ENCODE data around the gene TFPI.

The TFPI gene

DNA sequence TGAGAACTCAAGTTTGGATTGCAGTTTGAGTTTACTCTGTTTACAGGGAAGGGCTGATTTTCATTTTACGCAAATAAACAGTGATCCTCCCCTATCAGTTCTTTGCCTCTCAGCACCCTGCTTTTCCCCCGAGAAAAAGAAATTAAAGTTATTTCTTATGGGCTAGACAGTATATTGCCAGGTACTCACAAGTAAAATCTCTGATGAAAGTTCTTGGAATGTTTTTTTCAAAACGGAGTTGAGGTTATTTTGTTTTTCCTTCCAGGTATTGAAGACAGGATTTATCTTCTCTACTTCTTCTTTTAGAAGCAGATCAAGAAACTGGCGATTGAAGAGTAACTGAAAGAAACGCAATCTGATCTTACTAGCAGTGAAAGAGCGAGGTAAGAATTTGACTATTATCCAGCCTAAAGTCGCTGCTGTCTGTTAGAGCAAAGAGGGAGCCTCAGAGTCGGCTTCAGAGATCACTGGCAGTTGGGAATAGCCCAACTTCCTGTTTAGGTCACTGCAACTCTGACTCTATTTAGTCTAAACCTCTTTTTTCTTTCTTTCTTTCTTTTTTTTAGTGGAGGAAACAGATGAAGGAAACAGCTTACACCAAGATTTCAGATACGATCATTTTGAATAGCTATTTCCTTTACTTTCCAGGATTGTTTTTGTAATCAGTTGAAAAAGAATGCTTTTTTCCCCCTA, at the start of gene TFPI:
Gene TFPI (minus strand): TSS at position 425 of the 693 bp plus-strand sequence. CDS start 50,667 bp downstream, outside the sequence.
- Histone ChIP-seq H3K27me3 (ENCODE audit: insufficient read depth, low read depth) (no peaks in the 10 kb centered on the region), H3K9ac (no peak within 1 kb of the TSS)

GRCh38 chr2:187594801-187595200, 40.6 kb upstream of the TFPI start:
- H3K9ac ChIP-seq: no peak overlapping the region
- H2AFZ ChIP-seq (ENCODE audit: low read depth): no peak overlapping the region
- no peak for TF ChIP-seq CTCF (conservative IDR thresholded peaks at IDR 0.05; ENCODE audit: low read depth, low read length)
- H3K4me3 ChIP-seq (IDR thresholded peaks at IDR 0.05; ENCODE audit: insufficient read depth, low read depth, low read length): no peak overlapping the region
- H3K4me1 ChIP-seq (ENCODE audit: low read depth, poor library complexity, severe bottlenecking): no peaks in the 10 kb centered on the region
- no peaks in the 10 kb centered on the region for H3K27me3 ChIP-seq (ENCODE audit: insufficient read depth, low read depth)
- no peak overlapping the region for H3K4me2 ChIP-seq
- no peaks in the 10 kb centered on the region for H3K36me3 ChIP-seq (ENCODE audit: insufficient read depth)
- H3K27ac ChIP-seq: no peak overlapping the region
- no peaks in the 10 kb centered on the region for H4K20me1 ChIP-seq (ENCODE audit: insufficient read depth)
- no peaks in the 10 kb centered on the region for H3K79me2 ChIP-seq (ENCODE audit: insufficient read depth, low read depth)

More for the DNA sequence above, at the start of gene TFPI:
- Histone ChIP-seq H3K27ac (no peak within 1 kb of the TSS), H2AFZ (ENCODE audit: low read depth) (no peak within 1 kb of the TSS), H4K20me1 (ENCODE audit: insufficient read depth) (no peaks in the 10 kb centered on the region), H3K4me3 (IDR thresholded peaks at IDR 0.05; ENCODE audit: insufficient read depth, low read depth, low read length) (no peak within 1 kb of the TSS), H3K4me1 (ENCODE audit: low read depth, poor library complexity, severe bottlenecking) (no peaks in the 10 kb centered on the region), H3K4me2 (no peak within 1 kb of the TSS), H3K79me2 (ENCODE audit: insufficient read depth, low read depth) (no peaks in the 10 kb centered on the region), H3K36me3 (ENCODE audit: insufficient read depth) (no peaks in the 10 kb centered on the region)
- no peak for TF ChIP-seq CTCF (conservative IDR thresholded peaks at IDR 0.05; ENCODE audit: low read depth, low read length)

- TF ChIP-seq CTCF (conservative IDR thresholded peaks at IDR 0.05; ENCODE audit: low read depth, low read length): no peak
Observed at GRCh38 chr2:187593697-187594096, 39.5 kb upstream of the TFPI start.

GRCh38 chr2:187593098-187593497, 38.9 kb upstream of the TFPI start:
- H3K4me2 ChIP-seq: no peak overlapping the region
- no peaks in the 10 kb centered on the region for H3K4me1 ChIP-seq (ENCODE audit: low read depth, poor library complexity, severe bottlenecking)
- no peak for TF ChIP-seq CTCF (conservative IDR thresholded peaks at IDR 0.05; ENCODE audit: low read depth, low read length)
- no peaks in the 10 kb centered on the region for H3K36me3 ChIP-seq (ENCODE audit: insufficient read depth)
- H3K27me3 ChIP-seq (ENCODE audit: insufficient read depth, low read depth): no peaks in the 10 kb centered on the region
- no peak overlapping the region for H3K9ac ChIP-seq
- no peaks in the 10 kb centered on the region for H4K20me1 ChIP-seq (ENCODE audit: insufficient read depth)
- H3K27ac ChIP-seq: no peak overlapping the region
- H3K79me2 ChIP-seq (ENCODE audit: insufficient read depth, low read depth): no peaks in the 10 kb centered on the region
- H2AFZ ChIP-seq (ENCODE audit: low read depth): no peak overlapping the region
- no peak overlapping the region for H3K4me3 ChIP-seq (IDR thresholded peaks at IDR 0.05; ENCODE audit: insufficient read depth, low read depth, low read length)

More at GRCh38 chr2:187593697-187594096, 39.5 kb upstream of the TFPI start:
- Histone ChIP-seq H3K79me2 (ENCODE audit: insufficient read depth, low read depth) (no peaks in the 10 kb centered on the region), H4K20me1 (ENCODE audit: insufficient read depth) (no peaks in the 10 kb centered on the region), H3K36me3 (ENCODE audit: insufficient read depth) (no peaks in the 10 kb centered on the region), H3K9ac (no peak overlapping the region), H3K4me2 (no peak overlapping the region), H3K4me3 (IDR thresholded peaks at IDR 0.05; ENCODE audit: insufficient read depth, low read depth, low read length) (no peak overlapping the region), H3K27ac (no peak overlapping the region), H3K4me1 (ENCODE audit: low read depth, poor library complexity, severe bottlenecking) (no peaks in the 10 kb centered on the region), H2AFZ (ENCODE audit: low read depth) (no peak overlapping the region), H3K27me3 (ENCODE audit: insufficient read depth, low read depth) (no peaks in the 10 kb centered on the region)
